Activated CD4-positive, alpha-beta T cell treated with anti-CD3 and anti-CD28 coated beads for 36 hours (primary cell): Measurements from ENCODE around the gene ADAMTS2. TPM values are rescaled to one million over a fixed set of nuclear protein-coding genes. Genes with fewer than 3 reads are reported as not detected.

Source experiments
- ATAC-seq: fragments of 200-7000 bp; cut with Tn5 transposase; one replicate; pipeline ENCODE4 v1.10.0; 2021; ENCODE audit warnings: mild to moderate bottlenecking, moderate library complexity
- CTCF ChIA-PET: fragments of 350-600 bp; sonication (Branson Sonifier 250); formaldehyde crosslinking; loops from one replicate; lab custom pipeline; 2021; ENCODE audit warnings: antibody characterized with exemption; lab: Charles Lee
- POLR2A ChIA-PET: fragments of 350-600 bp; sonication (Branson Sonifier 250); formaldehyde crosslinking; loops from one replicate; lab custom pipeline; 2021; ENCODE audit warnings: antibody characterized with exemption, inconsistent platforms; lab: Charles Lee
- DNase-seq: peaks from one replicate; pipeline ENCODE4 v3.0.0-alpha.2; 2020
- H3K27ac Mint-ChIP-seq: one replicate; pipeline ENCODE4 v1.8.0; 2021; ENCODE audit warnings: mixed read lengths
- H3K27me3 Mint-ChIP-seq: one replicate; pipeline ENCODE4 v1.8.0; 2021; ENCODE audit warnings: mixed read lengths
- H3K36me3 Mint-ChIP-seq: one replicate; pipeline ENCODE4 v1.8.0; 2021; ENCODE audit warnings: low read depth, mixed read lengths
- H3K4me1 Mint-ChIP-seq: one replicate; pipeline ENCODE4 v1.8.0; 2021; ENCODE audit warnings: mixed read lengths
- H3K4me3 Mint-ChIP-seq: one replicate; pipeline ENCODE4 v1.8.0; 2021; ENCODE audit warnings: mild to moderate bottlenecking, moderate library complexity, mixed read lengths
- H3K9me3 Mint-ChIP-seq: one replicate; pipeline ENCODE4 v1.8.0; 2021; ENCODE audit warnings: low read depth, mixed read lengths
- intact Hi-C, 2 experiments: fragments of 100-400 bp; cut with DNase I in 1 of 2; cut with micrococcal nuclease in 1 of 2; formaldehyde crosslinking; loops; one replicate each; pipeline versions ENCODE4 v1.14.2 to v1.15.1; 2022 to 2024; cut with DNase I, micrococcal nuclease
- total RNA-seq, 2 experiments: library from RNA; stranded (reverse); gene quantifications; one replicate each; pipeline ENCODE4 v1.2.3, GENCODE V29; 2021

ADAMTS2 gene
- total RNA-seq, 2 experiments from 2014 or later: not detected

GRCh38 chr5:179241175-179241574 lies 104.1 kb downstream of the ADAMTS2 start:
- intact Hi-C loops: no loop called here

GRCh38 chr5:179240561-179240960 lies 104.7 kb downstream of the ADAMTS2 start:
- Mint-ChIP-seq H3K27ac (no peak overlapping the region), H3K4me3 (no peak overlapping the region), H3K9me3 (no peaks in the 10 kb centered on the region), H3K27me3 (peaks cover 18% of the 10 kb centered on the region), H3K36me3 (no peaks in the 10 kb centered on the region), H3K4me1 (no peaks in the 10 kb centered on the region)
- ATAC-seq (no peak), DNase-seq (no peak)
- ChIA-PET POLR2A (no interaction called here), CTCF (interaction anchor here (0.6 kb wide), 1 partner anchor 682 kb away, joined by 3 read pairs; no protein-coding TSS in a partner anchor)
- intact Hi-C loops: no loop called here

More at GRCh38 chr5:179241175-179241574, 104.1 kb downstream of the ADAMTS2 start:
- ATAC-seq: no peak
- H3K27ac Mint-ChIP-seq: no peak overlapping the region
- H3K36me3 Mint-ChIP-seq: no peaks in the 10 kb centered on the region
- no peaks in the 10 kb centered on the region for H3K4me1 Mint-ChIP-seq
- no peak overlapping the region for H3K4me3 Mint-ChIP-seq
- CTCF ChIA-PET: interaction anchor here (0.6 kb wide), 1 partner anchor 682 kb away, joined by 3 read pairs; no protein-coding TSS in a partner anchor
- H3K9me3 Mint-ChIP-seq: peaks cover under 1% of the 10 kb centered on the region
- H3K27me3 Mint-ChIP-seq: peaks cover 18% of the 10 kb centered on the region
- POLR2A ChIA-PET: no interaction called here
- DNase-seq: no peak

GRCh38 chr5:179239256-179240135 lies 105.8 kb downstream of the ADAMTS2 start:
- POLR2A ChIA-PET: no interaction called here
- no peaks in the 10 kb centered on the region for H3K9me3 Mint-ChIP-seq

GRCh38 chr5:179238628-179238970 lies 106.7 kb downstream of the ADAMTS2 start:
- CTCF ChIA-PET: no interaction called here
- POLR2A ChIA-PET: no interaction called here
- no peak for ATAC-seq
- Mint-ChIP-seq H3K27ac (no peak overlapping the region), H3K36me3 (no peaks in the 10 kb centered on the region), H3K4me3 (no peak overlapping the region), H3K27me3 (peaks cover 15% of the 10 kb centered on the region), H3K4me1 (no peaks in the 10 kb centered on the region), H3K9me3 (no peaks in the 10 kb centered on the region)
- no peak for DNase-seq
- intact Hi-C loops: no loop called here

More at GRCh38 chr5:179239256-179240135, 105.8 kb downstream of the ADAMTS2 start:
- intact Hi-C loops: no loop called here
- Mint-ChIP-seq H3K27ac (no peak overlapping the region), H3K36me3 (no peaks in the 10 kb centered on the region), H3K4me3 (no peak overlapping the region), H3K4me1 (no peaks in the 10 kb centered on the region), H3K27me3 (peaks cover 18% of the 10 kb centered on the region)
- DNase-seq (no peak), ATAC-seq (no peak)
- CTCF ChIA-PET: no interaction called here

GRCh38 chr5:179237770-179238627 lies 107.3 kb downstream of the ADAMTS2 start:
- H3K27me3 Mint-ChIP-seq: peaks cover 13% of the 10 kb centered on the region
- no peak overlapping the region for H3K4me3 Mint-ChIP-seq
- no peaks in the 10 kb centered on the region for H3K36me3 Mint-ChIP-seq
- no peaks in the 10 kb centered on the region for H3K4me1 Mint-ChIP-seq
- no peak for ATAC-seq
- CTCF ChIA-PET: no interaction called here
- POLR2A ChIA-PET: interaction anchor here (0.5 kb wide), 1 partner anchor 8 kb away, joined by 5 read pairs; no protein-coding TSS in a partner anchor
- no peaks in the 10 kb centered on the region for H3K9me3 Mint-ChIP-seq
- intact Hi-C loops: no loop called here
- H3K27ac Mint-ChIP-seq: no peak overlapping the region
- DNase-seq: no peak

- Mint-ChIP-seq H3K4me1 (no peaks in the 10 kb centered on the region), H3K36me3 (no peaks in the 10 kb centered on the region), H3K9me3 (no peaks in the 10 kb centered on the region), H3K27me3 (peaks cover 7% of the 10 kb centered on the region), H3K4me3 (no peak overlapping the region), H3K27ac (no peak overlapping the region)
- ATAC-seq (no peak), DNase-seq (no peak)
- ChIA-PET POLR2A (no interaction called here), CTCF (no interaction called here)
- intact Hi-C loops: no loop called here
Measured at GRCh38 chr5:179235416-179236400, 109.6 kb downstream of the ADAMTS2 start.

- no peak overlapping the region for H3K27ac Mint-ChIP-seq
- ChIA-PET CTCF (no interaction called here), POLR2A (no interaction called here)
- no peak for ATAC-seq
- H3K4me3 Mint-ChIP-seq: no peak overlapping the region
- no peaks in the 10 kb centered on the region for H3K36me3 Mint-ChIP-seq
- no peak for DNase-seq
- intact Hi-C loops: no loop called here
- H3K27me3 Mint-ChIP-seq: peaks cover 7% of the 10 kb centered on the region
- H3K9me3 Mint-ChIP-seq: no peaks in the 10 kb centered on the region
- no peaks in the 10 kb centered on the region for H3K4me1 Mint-ChIP-seq
Measured at GRCh38 chr5:179234563-179235135, 110.6 kb downstream of the ADAMTS2 start.

GRCh38 chr5:179233909-179234562 lies 111.2 kb downstream of the ADAMTS2 start:
- no peak overlapping the region for H3K4me3 Mint-ChIP-seq
- H3K36me3 Mint-ChIP-seq: no peaks in the 10 kb centered on the region
- peaks cover 1% of the 10 kb centered on the region for H3K27me3 Mint-ChIP-seq
- ChIA-PET POLR2A (no interaction called here), CTCF (no interaction called here)
- no peak overlapping the region for H3K27ac Mint-ChIP-seq
- ATAC-seq: no peak
- no peak for DNase-seq
- no peaks in the 10 kb centered on the region for H3K9me3 Mint-ChIP-seq
- intact Hi-C loops: no loop called here
- no peaks in the 10 kb centered on the region for H3K4me1 Mint-ChIP-seq

GRCh38 chr5:179232091-179232735 lies 113.0 kb downstream of the ADAMTS2 start:
- POLR2A ChIA-PET: no interaction called here
- Mint-ChIP-seq H3K9me3 (no peaks in the 10 kb centered on the region), H3K36me3 (no peaks in the 10 kb centered on the region), H3K27me3 (no peaks in the 10 kb centered on the region), H3K4me1 (no peaks in the 10 kb centered on the region), H3K4me3 (no peak overlapping the region), H3K27ac (no peak overlapping the region)
- no peak for ATAC-seq
- no peak for DNase-seq
- intact Hi-C loops: no loop called here
- CTCF ChIA-PET: no interaction called here

GRCh38 chr5:179231309-179231708 lies 114.0 kb downstream of the ADAMTS2 start:
- Mint-ChIP-seq H3K27me3 (no peaks in the 10 kb centered on the region), H3K9me3 (no peaks in the 10 kb centered on the region), H3K36me3 (no peaks in the 10 kb centered on the region), H3K4me1 (no peaks in the 10 kb centered on the region), H3K27ac (no peak overlapping the region), H3K4me3 (no peak overlapping the region)
- CTCF ChIA-PET: no interaction called here
- ATAC-seq: no peak
- POLR2A ChIA-PET: no interaction called here
- intact Hi-C loops: no loop called here
- no peak for DNase-seq
